HepG2 (cell line): ENCODE measurements around the gene UNC93A. TPM values are rescaled to one million over a fixed set of nuclear protein-coding genes. Genes with fewer than 3 reads are reported as not detected.

Experiments used
- AGO1 ChIP-seq: fragments of 200-400 bp; formaldehyde crosslinking; IDR thresholded peaks from 2 replicates; pipeline ENCODE4 v1.6.1; 2017; ENCODE audit warnings: mild to moderate bottlenecking, low read depth, low read length, moderate library complexity; ENCODE audit not compliant: poor library complexity, severe bottlenecking
- ATM ChIP-seq: fragments of 450-650 bp; IDR thresholded peaks from 2 replicates; pipeline ENCODE4 v1.7.1; 2017; ENCODE audit warnings: mild to moderate bottlenecking, borderline replicate concordance
- EED ChIP-seq: sonication (generic); formaldehyde crosslinking; IDR thresholded peaks from 2 replicates; pipeline ENCODE4 v1.5.0; 2020; ENCODE audit warnings: mild to moderate bottlenecking, missing genetic modification reagents
- FOXO4 ChIP-seq: sonication (generic); formaldehyde crosslinking; conservative IDR thresholded peaks from 2 replicates; pipeline ENCODE4 v1.8.1; 2023; ENCODE audit warnings: missing genetic modification reagents
- HES4 ChIP-seq: sonication (generic); formaldehyde crosslinking; IDR thresholded peaks from 2 replicates; pipeline ENCODE4 v1.9.0; 2021; ENCODE audit warnings: mild to moderate bottlenecking, missing genetic modification reagents, borderline replicate concordance
- POLR2G ChIP-seq: fragments of 200-400 bp; formaldehyde crosslinking; IDR thresholded peaks from 2 replicates; pipeline ENCODE4 v1.6.1; 2018; ENCODE audit warnings: mild to moderate bottlenecking, low read depth, low read length, moderate library complexity
- RARG ChIP-seq: sonication (generic); formaldehyde crosslinking; IDR thresholded peaks from 2 replicates; pipeline ENCODE4 v1.4.0; 2020; ENCODE audit warnings: low read depth, mild to moderate bottlenecking, missing genetic modification reagents
- SRF ChIP-seq: IDR thresholded peaks from 2 replicates; pipeline ENCODE4 v1.6.1; 2011; ENCODE audit warnings: mild to moderate bottlenecking, low read depth, low read length, moderate library complexity
- ZBTB21 ChIP-seq: sonication (generic); formaldehyde crosslinking; IDR thresholded peaks from 2 replicates; pipeline ENCODE4 v1.4.0; 2020; ENCODE audit warnings: missing genetic modification reagents
- ZBTB40 ChIP-seq, 2 experiments: fragments of 450-650 bp in 1 of 2; sonication (generic) in 1 of 2; formaldehyde crosslinking in 1 of 2; IDR thresholded peaks; 2 replicates each; pipeline versions ENCODE4 v1.6.1 to v1.8.0; 2016 to 2022; ENCODE audit warnings: antibody characterized with exemption in 1 of 2, mild to moderate bottlenecking in 1 of 2, missing genetic modification reagents in 1 of 2
- ZBTB8A ChIP-seq: sonication (generic); formaldehyde crosslinking; IDR thresholded peaks from 2 replicates; pipeline ENCODE4 v1.4.0; 2020; ENCODE audit warnings: mild to moderate bottlenecking, low read depth, missing genetic modification reagents, borderline replicate concordance
- ZNF44 ChIP-seq: sonication (generic); formaldehyde crosslinking; IDR thresholded peaks from 2 replicates; pipeline ENCODE4 v1.5.1; 2020; ENCODE audit warnings: mild to moderate bottlenecking, missing genetic modification reagents
- ZNF547 ChIP-seq: sonication (generic); formaldehyde crosslinking; IDR thresholded peaks from 2 replicates; pipeline ENCODE4 v1.5.1; 2020; ENCODE audit warnings: mild to moderate bottlenecking, missing genetic modification reagents
- ZNF567 ChIP-seq: sonication (generic); formaldehyde crosslinking; IDR thresholded peaks from 2 replicates; pipeline ENCODE4 v1.8.1; 2023; ENCODE audit warnings: mild to moderate bottlenecking, missing genetic modification reagents, borderline replicate concordance
- ZNF660 ChIP-seq: sonication (generic); formaldehyde crosslinking; IDR thresholded peaks from 2 replicates; pipeline ENCODE4 v1.5.1; 2020; ENCODE audit warnings: mild to moderate bottlenecking, low read depth, missing genetic modification reagents, borderline replicate concordance
- ZNF7 ChIP-seq: IDR thresholded peaks from 2 replicates; pipeline ENCODE4 v1.6.1; 2016; ENCODE audit warnings: missing biosample characterization, missing genetic modification reagents
- ZNF768 ChIP-seq: sonication (generic); formaldehyde crosslinking; IDR thresholded peaks from 2 replicates; pipeline ENCODE4 v1.4.0; 2020; ENCODE audit warnings: missing genetic modification reagents
- ZNF790 ChIP-seq: sonication (generic); formaldehyde crosslinking; IDR thresholded peaks from 2 replicates; pipeline ENCODE4 v1.8.0; 2022; ENCODE audit warnings: missing genetic modification reagents, mild to moderate bottlenecking, borderline replicate concordance
- polyA plus RNA-seq, 8 experiments: library from polyadenylated mRNA; depleted of rRNA in 3 of 8; stranded (reverse) in 7 of 8; unstranded in 1 of 8; fragments of >200 nt; fragmentation: Illumina TruSeq in 4 of 8; extraction: Trizol in 4 of 8; gene quantifications; 2 replicates each; pipeline versions ENCODE4 v1.2.1 to v1.2.3, GENCODE V29; 2011 to 2016; ENCODE audit warnings: low read depth in 4 of 8, missing spikeins in 1 of 8, mixed read lengths in 1 of 8; ENCODE audit not compliant: insufficient read depth in 1 of 8
- total RNA-seq, 5 experiments: library from RNA; depleted of rRNA; stranded (reverse); fragments of >200 nt; fragmentation: Illumina TruSeq; extraction: Trizol; gene quantifications; 2 replicates each; pipeline ENCODE4 v1.2.3, GENCODE V29; 2016; ENCODE audit warnings: low read depth in 1 of 5

UNC93A gene
- total and polyA plus RNA-seq, 2 of the 13 experiments (the other 11 are each of a cell fraction or from before 2014, with no cell fraction given): 11.0 to 42.7 TPM

GRCh38 chr6:167307342-167307955 is 16.3 kb downstream of the UNC93A start (continued):
- TF ChIP-seq ZBTB40 (IDR thresholded peaks at IDR 0.05) (no peak), ZBTB40 (CRISPR knock-in tag; IDR thresholded peaks at IDR 0.05) (no peak), ZBTB8A (CRISPR knock-in tag) (no peak), ZNF7 (CRISPR knock-in tag) (no peak), ZNF44 (no peak), ZNF567 (CRISPR knock-in tag) (peak; percentile 73; the same call in 1 of the 2 replicates), SRF (no peak), POLR2G (no peak), HES4 (peak; percentile 24; the same call in 1 of the 2 replicates), ZNF660 (CRISPR knock-in tag) (no peak), ZNF790 (CRISPR knock-in tag) (no peak), EED (CRISPR knock-in tag) (no peak), AGO1 (peak; percentile 13), ZBTB21 (no peak), ATM (no peak), ZNF768 (0 out of 2 replicates have a peak, but pooled peaks have one; percentile 10), FOXO4 (CRISPR knock-in tag) (0 out of 2 replicates have a peak, but pooled peaks have one; percentile 80), ZNF547 (0 out of 2 replicates have a peak, but pooled peaks have one; percentile 29), RARG (CRISPR knock-in tag) (no peak)
